GM23338 (cell line): ENCODE results near the gene OPN1LW. TPM values are rescaled to one million over a fixed set of nuclear protein-coding genes. Genes with fewer than 3 reads are reported as not detected.
"Not testable (repeated sequence)": the region's sequence is repeated elsewhere in the genome, so short reads cannot be mapped to it uniquely, and the experiment has no call there.

Source experiments
- ATAC-seq: fragments of 200-7000 bp; cut with Tn5 transposase; 3 replicates; pipeline ENCODE4 v1.9.1; 2020
- DNase-seq: peaks from one replicate; pipeline ENCODE4 v3.0.0-alpha.2; 2015; ENCODE audit warnings: low spot score
- H2AFZ ChIP-seq: fragments of 200-600 bp; sonication (generic); 2 replicates; pipeline ENCODE4 v1.8.0; 2016; ENCODE audit warnings: antibody characterized with exemption, mild to moderate bottlenecking, moderate library complexity
- H3F3A ChIP-seq: fragments of 200-600 bp; sonication (generic); replicated peaks from 2 replicates; pipeline ENCODE4 v1.8.0; 2017; ENCODE audit warnings: antibody characterized with exemption, mixed run types, low read depth
- H3K27ac ChIP-seq: fragments of 200-600 bp; sonication (generic); 2 replicates; pipeline ENCODE4 v1.6.1; 2016; ENCODE audit warnings: low read depth
- H3K27me3 ChIP-seq: fragments of 200-600 bp; sonication (generic); 2 replicates; pipeline ENCODE4 v1.8.0; 2016; ENCODE audit warnings: mild to moderate bottlenecking, mixed run types, moderate library complexity; ENCODE audit not compliant: insufficient read depth
- H3K36me3 ChIP-seq: fragments of 200-600 bp; sonication (generic); 2 replicates; pipeline ENCODE4 v1.8.0; 2016; ENCODE audit warnings: mild to moderate bottlenecking; ENCODE audit not compliant: insufficient read depth
- H3K4me1 ChIP-seq: fragments of 200-600 bp; sonication (generic); 2 replicates; pipeline ENCODE4 v1.8.0; 2016; ENCODE audit warnings: mild to moderate bottlenecking, moderate library complexity; ENCODE audit not compliant: insufficient read depth
- H3K4me2 ChIP-seq: fragments of 200-600 bp; sonication (generic); 2 replicates; pipeline ENCODE4 v1.7.1; 2017; ENCODE audit warnings: mixed run types
- H3K4me3 ChIP-seq: fragments of 200-600 bp; sonication (generic); 2 replicates; pipeline ENCODE4 v1.6.1; 2016; ENCODE audit warnings: mixed run types
- H3K79me2 ChIP-seq: fragments of 200-600 bp; sonication (generic); replicated peaks from 2 replicates; pipeline ENCODE4 v1.8.0; 2017; ENCODE audit warnings: mild to moderate bottlenecking; ENCODE audit not compliant: insufficient read depth
- H3K9me2 ChIP-seq: fragments of 200-600 bp; sonication (generic); 2 replicates; pipeline ENCODE4 v1.8.0; 2017; ENCODE audit not compliant: insufficient read depth
- H4K20me1 ChIP-seq: fragments of 200-600 bp; sonication (generic); replicated peaks from 2 replicates; pipeline ENCODE4 v1.8.0; 2017; ENCODE audit warnings: mild to moderate bottlenecking; ENCODE audit not compliant: insufficient read depth
- H3K27ac Mint-ChIP-seq: 2 replicates; pipeline ENCODE4 v1.8.0; 2020; ENCODE audit warnings: inconsistent platforms, mild to moderate bottlenecking, moderate library complexity, mixed read lengths
- H3K27me3 Mint-ChIP-seq: 3 replicates; pipeline ENCODE4 v1.8.0; 2022; ENCODE audit warnings: low read depth, mild to moderate bottlenecking, moderate library complexity, mixed read lengths, inconsistent platforms; ENCODE audit not compliant: insufficient read depth, poor library complexity
- H3K36me3 Mint-ChIP-seq: 3 replicates; pipeline ENCODE4 v1.8.0; 2021; ENCODE audit warnings: low read depth, mild to moderate bottlenecking, inconsistent platforms, moderate library complexity, mixed read lengths
- H3K4me1 Mint-ChIP-seq: 3 replicates; pipeline ENCODE4 v1.8.0; 2020; ENCODE audit warnings: mild to moderate bottlenecking, inconsistent platforms, mixed read lengths
- H3K4me3 Mint-ChIP-seq: 3 replicates; pipeline ENCODE4 v1.8.0; 2021; ENCODE audit warnings: moderate library complexity, mild to moderate bottlenecking, inconsistent platforms, mixed read lengths
- H3K9me3 Mint-ChIP-seq: 3 replicates; pipeline ENCODE4 v1.8.0; 2020; ENCODE audit warnings: moderate library complexity, mild to moderate bottlenecking, inconsistent platforms, mixed read lengths
- polyA plus RNA-seq: library from polyadenylated mRNA; unstranded; fragments of >200 nt; fragmentation: Nextera tagmentation; extraction: Ambion mirVana; gene quantifications from 2 replicates; pipeline ENCODE4 v1.2.1, GENCODE V29; 2016
- total RNA-seq: library from RNA; depleted of rRNA; stranded (reverse); fragments of >200 nt; shearing (Covaris generic); gene quantifications from 2 replicates; pipeline ENCODE4 v1.2.3, GENCODE V29; 2014; rRNA removed

OPN1LW gene
- total and polyA plus RNA-seq, 2 experiments from 2014 or later = not detected

DNA sequence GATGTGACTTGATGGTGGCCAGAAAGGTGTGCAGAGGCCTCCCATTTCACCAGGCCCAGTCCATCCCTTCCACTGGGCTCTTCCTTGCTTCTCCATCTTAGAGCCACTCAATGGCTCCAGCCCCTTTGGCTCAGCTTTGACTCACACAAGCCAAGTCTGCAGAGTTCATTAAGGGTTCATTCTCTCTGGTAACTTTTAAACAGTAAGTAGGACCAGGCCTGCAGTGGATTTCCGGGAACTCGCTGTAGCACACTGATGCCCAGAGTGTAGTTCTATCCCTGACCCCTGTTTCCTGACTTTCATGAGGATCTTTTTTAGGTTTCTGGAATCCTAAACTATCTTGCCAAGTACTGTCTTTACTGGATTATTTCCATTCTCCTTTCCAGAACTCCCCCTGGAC, 50.3 kb downstream of the OPN1LW start:
- not testable (repeated sequence) for H3K27me3 ChIP-seq, ATAC-seq, H3K27me3 Mint-ChIP-seq, H3F3A ChIP-seq, H3K36me3 Mint-ChIP-seq, H3K9me2 ChIP-seq, H3K36me3 ChIP-seq, H3K79me2 ChIP-seq, H3K4me1 Mint-ChIP-seq, H3K4me3 Mint-ChIP-seq, H2AFZ ChIP-seq, H3K9me3 Mint-ChIP-seq, H3K27ac Mint-ChIP-seq, H3K27ac ChIP-seq, H3K4me3 ChIP-seq, DNase-seq, H3K4me1 ChIP-seq, H4K20me1 ChIP-seq, H3K4me2 ChIP-seq

DNA sequence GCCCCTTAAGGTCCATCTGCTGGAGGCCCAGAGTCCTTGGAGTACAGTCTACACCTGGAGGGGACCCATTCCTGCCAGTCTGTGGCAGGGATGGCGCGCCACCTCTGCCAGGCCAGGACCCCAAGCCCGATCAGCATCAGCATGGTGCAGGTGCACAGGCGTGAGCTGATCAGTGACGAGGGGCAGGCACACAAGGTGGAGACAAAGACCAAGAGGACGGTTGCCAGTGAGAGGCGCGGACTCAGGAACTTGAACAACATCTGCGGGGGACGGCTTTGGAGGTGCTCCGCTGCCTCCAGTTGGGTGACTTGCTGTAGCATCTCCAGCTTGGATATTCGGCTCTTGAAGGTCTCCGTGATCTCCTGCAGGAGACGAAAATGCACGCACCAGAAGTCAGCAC, 52.4 kb downstream of the OPN1LW start:
- H3K36me3 Mint-ChIP-seq = not testable (repeated sequence)

More for the DNA sequence above, 52.4 kb downstream of the OPN1LW start:
- H3K4me1 ChIP-seq, H3K27ac Mint-ChIP-seq, H3K9me2 ChIP-seq, H2AFZ ChIP-seq, H3K4me3 ChIP-seq, DNase-seq, H3K79me2 ChIP-seq, H3K4me2 ChIP-seq, H3K4me3 Mint-ChIP-seq, H3K27ac ChIP-seq, H3F3A ChIP-seq, H3K9me3 Mint-ChIP-seq, H3K36me3 ChIP-seq, H3K27me3 ChIP-seq, H3K27me3 Mint-ChIP-seq, H3K4me1 Mint-ChIP-seq, H4K20me1 ChIP-seq: not testable (repeated sequence)
- ATAC-seq = peak; percentile 51

Other genes with a start within 250 kb of the OPN1LW start
- gene AVPR2, start 239.6 kb upstream of the OPN1LW start, total RNA-seq = not detected in 2 replicates
- not detected in 2 replicates for gene AVPR2, start 239.6 kb upstream of the OPN1LW start, polyA plus RNA-seq
- 57.8 and 59.5 TPM in 2 replicates for gene ARHGAP4, start 218.0 kb upstream of the OPN1LW start, total RNA-seq
- 21.2 and 21.5 TPM in 2 replicates for gene ARHGAP4, start 218.0 kb upstream of the OPN1LW start, polyA plus RNA-seq
- 112 and 136 TPM in 2 replicates for gene NAA10, start 209.2 kb upstream of the OPN1LW start, total RNA-seq
- 140 and 145 TPM in 2 replicates for gene NAA10, start 209.2 kb upstream of the OPN1LW start, polyA plus RNA-seq
- gene RENBP, start 199.6 kb upstream of the OPN1LW start, total RNA-seq = 8.6 and 10.3 TPM in 2 replicates
- gene RENBP, start 199.6 kb upstream of the OPN1LW start, polyA plus RNA-seq = 1.5 and 2.0 TPM in 2 replicates
- 169 and 188 TPM in 2 replicates for gene HCFC1, start 172.4 kb upstream of the OPN1LW start, total RNA-seq
- 33.0 and 33.2 TPM in 2 replicates for gene HCFC1, start 172.4 kb upstream of the OPN1LW start, polyA plus RNA-seq
- 4.4 and 9.7 TPM in 2 replicates for gene TMEM187, start 171.5 kb upstream of the OPN1LW start, total RNA-seq
- 2.4 and 2.5 TPM in 2 replicates for gene TMEM187, start 171.5 kb upstream of the OPN1LW start, polyA plus RNA-seq
- 30.4 and 38.0 TPM in 2 replicates for gene IRAK1, start 124.3 kb upstream of the OPN1LW start, total RNA-seq
- gene IRAK1, start 124.3 kb upstream of the OPN1LW start, polyA plus RNA-seq = 21.6 and 23.0 TPM in 2 replicates
- gene MECP2, start 46.5 kb upstream of the OPN1LW start, total RNA-seq = 32.7 and 34.0 TPM in 2 replicates
- gene MECP2, start 46.5 kb upstream of the OPN1LW start, polyA plus RNA-seq = 27.4 and 27.7 TPM in 2 replicates
- not detected in 2 replicates for gene OPN1MW, start 38.4 kb downstream of the OPN1LW start, total RNA-seq
- not detected in 2 replicates for gene OPN1MW, start 38.4 kb downstream of the OPN1LW start, polyA plus RNA-seq
- not detected in 2 replicates for gene OPN1MW2, start 75.5 kb downstream of the OPN1LW start, total RNA-seq
- not detected in 2 replicates for gene OPN1MW2, start 75.5 kb downstream of the OPN1LW start, polyA plus RNA-seq
- gene OPN1MW3, start 113.3 kb downstream of the OPN1LW start, total RNA-seq = not detected in 2 replicates
- not detected in 2 replicates for gene OPN1MW3, start 113.3 kb downstream of the OPN1LW start, polyA plus RNA-seq
- not detected in 2 replicates for gene TEX28, start 150.9 kb downstream of the OPN1LW start, total RNA-seq
- gene TEX28, start 150.9 kb downstream of the OPN1LW start, polyA plus RNA-seq = not detected in 2 replicates
- not detected in 2 replicates for gene TKTL1, start 151.6 kb downstream of the OPN1LW start, total RNA-seq
- gene TKTL1, start 151.6 kb downstream of the OPN1LW start, polyA plus RNA-seq = not detected in 2 replicates
- gene FLNA, start 230.4 kb downstream of the OPN1LW start, total RNA-seq = 1,228 and 1,445 TPM in 2 replicates
- 579 and 629 TPM in 2 replicates for gene FLNA, start 230.4 kb downstream of the OPN1LW start, polyA plus RNA-seq
- 76.0 and 78.6 TPM in 2 replicates for gene EMD, start 235.1 kb downstream of the OPN1LW start, total RNA-seq
- gene EMD, start 235.1 kb downstream of the OPN1LW start, polyA plus RNA-seq = 74.2 and 78.3 TPM in 2 replicates